HTR-8/SVneo (cell line): Measurements from ENCODE around the gene RAMP3.
A peak's percentile ranks its signal among the peaks of the same experiment; 100 is the strongest.
"Not testable (repeated sequence)": the region's sequence is repeated elsewhere in the genome, so short reads cannot be mapped to it uniquely, and the experiment has no call there.

ENCODE experiments used
- DNase-seq: peaks from one replicate; pipeline ENCODE4 v3.0.0; 2011; ENCODE audit warnings: low spot score, mixed read lengths; ENCODE audit not compliant: insufficient read length
- FAIRE-seq: peaks from 2 replicates; lab custom pipeline; 2011; peaks lifted over from hg19 to GRCh38; lab: Jason Lieb, UNC

RAMP3 gene, protein sequence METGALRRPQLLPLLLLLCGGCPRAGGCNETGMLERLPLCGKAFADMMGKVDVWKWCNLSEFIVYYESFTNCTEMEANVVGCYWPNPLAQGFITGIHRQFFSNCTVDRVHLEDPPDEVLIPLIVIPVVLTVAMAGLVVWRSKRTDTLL

DNA sequence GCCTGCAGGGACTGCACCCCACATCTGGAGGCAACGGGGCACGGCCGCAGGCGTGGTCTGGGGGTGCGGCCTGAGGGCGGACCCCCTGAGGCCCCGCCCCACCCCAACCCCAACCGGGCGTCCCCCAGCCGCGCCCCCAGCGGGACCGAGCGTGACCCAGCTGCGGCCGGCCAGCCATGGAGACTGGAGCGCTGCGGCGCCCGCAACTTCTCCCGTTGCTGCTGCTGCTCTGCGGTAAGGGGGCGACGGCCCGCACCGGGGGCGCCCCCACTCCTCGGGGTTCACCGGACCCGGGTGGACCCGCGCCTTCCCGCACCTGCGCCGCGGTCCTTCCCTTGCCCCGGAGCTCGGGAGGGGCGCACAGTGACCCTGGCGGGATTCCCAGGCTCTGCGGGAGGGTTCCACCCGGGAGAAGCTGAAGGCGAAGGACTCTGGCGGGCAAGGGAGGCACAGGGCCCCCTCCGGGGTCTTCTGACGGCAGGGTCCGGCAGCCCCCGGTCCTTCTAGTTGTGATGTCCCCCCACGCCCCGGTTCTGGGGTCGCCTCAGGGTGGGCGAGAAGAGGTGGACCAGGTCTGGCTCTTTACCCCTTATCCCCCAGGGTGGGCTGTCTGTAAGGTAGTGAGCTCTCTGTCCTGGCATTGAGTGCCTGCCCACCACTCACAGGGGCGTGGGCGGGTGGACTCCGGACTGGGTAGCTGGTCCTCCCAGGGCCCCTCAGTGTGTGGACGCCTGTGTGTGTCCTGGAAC lies at the start of gene RAMP3:
RAMP3 (plus strand) TSS at position 139 of the 749 bp plus-strand sequence; CDS start at position 177, 38 bp downstream.
- DNase-seq (no peak), FAIRE-seq (no peak)

DNA sequence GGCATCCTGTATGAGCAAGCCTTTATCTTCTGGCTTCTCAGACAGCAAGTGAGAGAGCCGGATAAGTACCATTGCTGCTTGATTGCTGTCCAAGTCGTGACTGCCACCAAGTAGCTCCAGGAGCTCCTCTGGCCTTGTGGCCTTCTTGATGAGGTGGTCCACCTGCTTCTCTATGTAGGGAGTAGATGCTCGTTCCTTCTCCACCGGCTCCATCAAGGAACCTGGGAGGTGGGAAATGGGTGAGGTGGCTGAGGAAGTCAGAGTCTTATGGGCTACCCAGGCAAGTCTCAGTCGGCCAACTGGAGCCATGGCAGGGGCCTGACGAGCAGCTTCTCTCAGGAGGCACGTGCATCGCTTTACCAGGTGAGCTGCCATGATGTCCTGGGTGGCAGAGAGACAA lies 48.7 kb upstream of the RAMP3 start:
- FAIRE-seq (no peak), DNase-seq (no peak)

DNA sequence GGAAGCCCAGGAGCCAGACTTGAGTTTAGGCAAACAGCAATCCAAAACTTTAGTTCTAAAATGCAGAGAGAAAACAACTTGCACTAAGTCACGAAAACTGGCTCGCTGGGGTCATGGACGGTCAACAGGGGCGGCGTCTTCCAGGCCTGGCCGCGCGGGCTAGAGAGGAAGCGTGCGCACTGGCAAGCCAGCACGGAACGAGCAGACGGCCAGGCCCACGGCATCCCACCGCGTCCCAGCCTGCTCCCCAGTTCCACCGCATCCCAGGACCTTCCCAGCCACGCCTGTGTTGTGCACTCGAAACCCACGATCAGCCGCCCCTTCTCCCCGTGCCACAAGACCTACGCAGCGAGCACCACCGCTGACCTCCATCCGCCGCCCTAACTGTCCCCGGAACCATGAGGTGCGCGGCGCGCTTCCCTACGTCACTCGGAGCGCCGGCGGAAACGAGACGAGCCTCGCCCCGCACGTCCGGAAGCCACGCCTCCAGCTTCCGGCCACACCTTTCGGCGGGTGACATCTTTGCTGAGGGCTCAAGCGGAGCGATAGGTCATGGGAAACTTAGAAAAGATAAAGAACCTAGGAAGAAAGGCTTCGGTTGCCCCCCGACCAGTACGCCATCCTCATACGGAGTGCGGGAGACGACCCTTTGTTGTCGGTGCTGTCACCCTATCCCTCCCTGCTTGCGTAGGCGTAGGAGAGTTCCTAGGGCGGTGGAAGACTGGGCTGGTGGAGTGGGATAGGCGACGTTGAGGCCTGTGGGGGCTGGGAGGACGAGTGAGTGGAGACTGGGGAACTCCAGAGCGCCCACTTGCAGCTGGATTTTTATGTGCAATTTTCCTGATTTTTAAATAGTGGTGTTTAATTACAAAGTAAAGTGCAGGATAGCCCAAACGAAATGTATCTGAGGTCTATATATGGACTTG lies 46.0 kb upstream of the RAMP3 start, which contains the start of gene TBRG4:
TBRG4 (minus strand) TSS at position 400 of the 926 bp plus-strand sequence. CDS start 2,460 bp downstream, outside the sequence.
- DNase-seq (peak; percentile 95), FAIRE-seq (peak; percentile 95)

DNA sequence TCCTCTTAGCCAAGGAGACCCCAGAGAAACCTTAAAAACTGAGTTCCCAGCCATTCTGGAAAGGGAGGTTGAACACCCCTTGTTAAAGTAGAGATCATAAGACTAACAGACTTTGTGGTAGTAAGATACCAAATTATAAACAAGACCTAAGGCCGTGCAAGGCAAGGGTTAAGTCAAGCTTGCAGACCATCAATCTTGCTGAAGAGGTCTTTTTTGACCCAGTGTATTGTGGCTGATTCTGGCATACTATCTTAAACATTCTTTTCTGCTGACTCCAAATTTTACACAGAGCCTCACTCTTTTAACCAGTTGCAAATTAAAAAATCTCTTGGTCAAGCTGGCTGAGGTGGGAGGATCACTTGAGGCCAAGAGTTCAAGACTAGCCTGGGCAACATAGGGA lies 44.9 kb upstream of the RAMP3 start:
- no peak for FAIRE-seq

DNA sequence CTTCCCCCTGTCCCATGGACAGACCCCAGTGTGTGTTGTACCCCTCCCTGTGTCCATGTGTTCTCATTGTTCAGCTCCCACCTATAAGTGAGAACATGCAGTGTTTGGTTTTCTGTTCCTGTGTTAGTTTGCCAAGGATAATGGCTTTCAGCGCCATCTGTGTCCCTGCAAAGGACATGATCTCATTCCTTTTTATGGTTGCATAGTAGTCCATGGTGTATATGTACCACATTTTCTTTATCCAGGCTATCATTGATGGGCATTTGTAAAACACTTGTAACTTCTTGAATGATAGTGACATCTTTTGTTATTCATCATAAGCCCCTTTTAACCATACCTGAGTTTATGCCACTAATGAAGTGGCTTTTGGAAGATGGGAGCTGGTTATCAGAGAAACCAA lies 43.3 kb upstream of the RAMP3 start:
- not testable (repeated sequence) for FAIRE-seq, DNase-seq

More for the DNA sequence above, 44.9 kb upstream of the RAMP3 start:
- DNase-seq: no peak

DNA sequence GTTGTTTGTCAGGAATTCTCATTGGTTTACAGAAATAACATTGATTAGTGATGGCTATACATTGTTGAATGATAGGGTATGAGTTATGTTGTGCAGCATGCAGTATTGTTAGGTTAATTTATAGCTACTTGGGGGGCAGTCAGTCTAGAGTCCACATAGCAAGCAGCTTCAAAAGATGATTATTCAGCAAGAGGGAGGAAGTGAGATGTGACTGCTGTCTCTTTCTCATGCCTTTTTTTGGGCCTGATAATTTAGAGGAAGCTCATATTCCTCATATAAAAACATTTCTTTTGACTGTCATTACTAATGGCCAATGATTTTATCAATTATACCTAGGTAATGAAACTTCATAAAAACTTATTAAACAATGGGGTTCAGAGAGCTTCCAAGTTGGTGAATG lies 42.7 kb upstream of the RAMP3 start:
- DNase-seq: no peak
- FAIRE-seq: no peak

DNA sequence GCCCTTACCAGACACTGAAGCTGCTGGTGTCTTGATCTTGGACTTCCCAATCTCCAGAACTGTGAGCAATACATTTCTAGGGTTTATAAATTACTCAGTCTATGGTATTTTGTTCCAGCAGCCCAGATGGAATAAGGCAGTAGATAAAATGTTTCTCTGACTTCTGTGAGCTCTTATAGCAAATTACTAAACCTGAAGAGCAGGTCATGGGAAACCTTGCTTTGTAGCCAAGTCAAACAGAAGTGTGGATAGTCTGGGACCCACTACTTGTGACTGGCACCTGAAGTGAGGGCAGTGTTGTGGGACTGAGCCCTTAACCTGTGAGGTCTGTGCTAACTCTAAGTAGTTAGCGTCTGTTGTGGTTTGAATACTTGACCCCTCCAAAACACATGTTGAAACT lies 41.5 kb upstream of the RAMP3 start:
- no peak for FAIRE-seq
- DNase-seq: no peak

DNA sequence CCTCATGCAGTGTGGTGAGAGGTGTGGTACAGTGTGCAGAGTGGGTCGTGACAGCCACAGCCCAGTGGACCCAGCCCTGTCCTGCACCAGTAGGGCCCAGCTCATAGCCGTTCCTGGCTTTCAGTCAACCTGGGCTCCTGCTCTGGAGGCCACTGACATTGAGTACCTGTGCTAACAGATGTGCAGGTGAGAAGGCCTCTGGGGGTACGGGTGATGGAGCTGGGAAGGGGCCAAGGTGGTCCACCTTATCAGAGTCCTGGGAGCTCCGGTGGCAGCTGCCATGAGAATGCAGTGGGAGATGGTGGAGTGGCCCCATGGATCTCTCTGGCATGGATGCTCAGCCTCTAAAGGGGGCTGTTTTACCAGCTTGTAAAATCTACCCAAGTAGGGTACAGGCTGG lies 40.0 kb upstream of the RAMP3 start:
- DNase-seq: no peak
- no peak for FAIRE-seq

DNA sequence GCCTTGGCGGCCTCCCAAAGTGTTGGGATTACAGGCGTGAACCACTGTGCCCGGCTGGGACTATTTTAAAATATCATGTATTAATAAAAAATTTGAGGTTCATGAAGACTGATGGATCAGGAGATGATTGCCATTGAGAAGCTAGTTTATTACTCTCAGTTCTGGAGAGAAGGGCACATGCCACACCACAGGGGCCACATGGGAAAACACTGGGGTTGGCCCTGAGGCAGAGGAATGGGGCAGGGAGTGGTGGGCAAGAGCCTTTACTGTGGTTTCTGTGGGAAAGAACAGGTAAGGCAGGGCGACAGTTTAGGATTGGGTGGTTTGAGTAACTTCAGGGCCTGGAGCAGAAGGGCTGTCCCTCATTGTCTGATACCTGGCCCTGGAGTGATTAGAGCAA lies 39.3 kb upstream of the RAMP3 start:
- no peak for FAIRE-seq

DNA sequence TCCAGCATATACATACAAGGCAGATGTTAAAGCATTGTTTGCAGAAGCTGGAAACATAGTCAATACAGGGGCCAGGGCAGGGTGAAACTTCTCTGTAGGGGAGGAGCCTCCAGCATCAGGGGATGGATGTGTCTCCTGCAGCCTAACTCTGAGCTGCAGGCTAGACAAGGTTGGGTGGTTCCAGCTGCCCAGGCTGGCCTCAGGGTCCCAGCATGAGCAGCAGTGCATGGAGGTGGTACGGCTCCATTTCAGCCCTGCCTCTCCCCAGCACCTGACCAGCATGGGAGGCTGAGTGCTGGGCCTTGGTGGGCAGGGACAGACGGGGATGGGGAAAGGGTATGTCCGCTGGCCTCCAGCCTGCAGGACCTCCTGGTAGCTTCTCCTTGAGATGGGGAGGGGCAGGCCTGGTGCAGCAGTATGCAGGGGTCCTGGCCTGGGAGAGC lies 38.7 kb upstream of the RAMP3 start:
- peak; percentile 4 for FAIRE-seq
- DNase-seq: no peak

More for the DNA sequence above, 39.3 kb upstream of the RAMP3 start:
- DNase-seq: no peak

DNA sequence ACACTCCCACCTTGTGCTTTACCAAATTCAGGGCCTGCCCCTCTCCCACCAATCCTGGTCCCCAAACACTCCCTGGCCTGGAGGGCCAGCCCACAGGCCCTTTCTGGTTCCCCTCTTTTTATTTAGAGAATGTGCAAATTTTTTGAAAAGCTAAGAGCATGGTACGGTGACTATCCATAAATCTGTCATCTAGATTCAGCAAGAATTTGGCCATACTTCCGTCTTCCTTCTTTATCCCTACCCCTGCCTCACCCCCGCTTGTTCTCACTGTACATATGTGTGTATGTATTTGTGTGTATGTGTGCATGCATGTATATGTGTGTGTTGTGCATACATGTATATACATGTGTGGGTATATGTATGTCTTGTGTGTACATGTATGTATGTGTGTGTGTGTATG lies 38.0 kb upstream of the RAMP3 start:
- FAIRE-seq (peak; percentile 86), DNase-seq (no peak)

DNA sequence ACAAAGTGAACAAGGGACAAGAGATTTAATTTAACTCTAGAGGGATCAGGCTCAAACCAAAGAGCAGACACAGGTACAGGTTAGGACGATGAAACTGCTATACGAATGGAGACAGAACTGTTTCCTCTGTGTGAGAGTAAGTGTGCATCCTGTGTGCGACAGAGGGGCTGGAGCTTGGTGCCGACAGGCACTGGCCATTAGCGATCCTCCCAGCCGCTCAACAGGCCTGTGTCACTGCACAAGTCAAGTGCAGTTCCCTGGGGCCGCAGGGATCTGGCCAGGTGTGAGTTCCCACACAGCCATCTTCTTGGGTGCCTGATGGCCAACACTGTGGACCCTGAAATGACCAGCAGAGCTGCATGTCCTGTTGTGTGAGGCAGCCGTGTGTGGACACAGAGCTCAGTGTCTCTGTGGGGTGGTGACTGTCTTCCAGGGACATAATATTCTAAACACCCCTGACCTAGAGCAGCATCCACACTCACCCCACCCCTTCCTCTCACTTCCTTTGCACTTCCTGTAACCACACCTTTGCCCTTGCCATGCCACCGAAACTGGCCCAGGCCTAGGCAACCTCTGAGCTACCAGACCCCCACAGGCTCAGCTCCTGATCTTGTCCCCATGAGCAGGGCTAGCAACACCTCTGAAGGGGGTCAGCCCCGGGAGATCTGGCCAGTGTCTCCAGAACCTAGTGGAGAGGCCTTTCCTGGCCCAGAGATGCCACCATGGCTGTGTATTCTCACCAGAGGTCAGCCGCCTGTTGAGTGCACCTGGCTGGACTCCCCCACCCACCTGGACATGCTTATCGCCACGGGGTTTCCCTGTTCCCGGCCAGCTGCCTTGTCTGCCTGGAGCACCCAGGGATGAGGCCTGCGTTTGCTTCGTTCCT lies 34.4 kb upstream of the RAMP3 start:
- peak; percentile 20 for FAIRE-seq

DNA sequence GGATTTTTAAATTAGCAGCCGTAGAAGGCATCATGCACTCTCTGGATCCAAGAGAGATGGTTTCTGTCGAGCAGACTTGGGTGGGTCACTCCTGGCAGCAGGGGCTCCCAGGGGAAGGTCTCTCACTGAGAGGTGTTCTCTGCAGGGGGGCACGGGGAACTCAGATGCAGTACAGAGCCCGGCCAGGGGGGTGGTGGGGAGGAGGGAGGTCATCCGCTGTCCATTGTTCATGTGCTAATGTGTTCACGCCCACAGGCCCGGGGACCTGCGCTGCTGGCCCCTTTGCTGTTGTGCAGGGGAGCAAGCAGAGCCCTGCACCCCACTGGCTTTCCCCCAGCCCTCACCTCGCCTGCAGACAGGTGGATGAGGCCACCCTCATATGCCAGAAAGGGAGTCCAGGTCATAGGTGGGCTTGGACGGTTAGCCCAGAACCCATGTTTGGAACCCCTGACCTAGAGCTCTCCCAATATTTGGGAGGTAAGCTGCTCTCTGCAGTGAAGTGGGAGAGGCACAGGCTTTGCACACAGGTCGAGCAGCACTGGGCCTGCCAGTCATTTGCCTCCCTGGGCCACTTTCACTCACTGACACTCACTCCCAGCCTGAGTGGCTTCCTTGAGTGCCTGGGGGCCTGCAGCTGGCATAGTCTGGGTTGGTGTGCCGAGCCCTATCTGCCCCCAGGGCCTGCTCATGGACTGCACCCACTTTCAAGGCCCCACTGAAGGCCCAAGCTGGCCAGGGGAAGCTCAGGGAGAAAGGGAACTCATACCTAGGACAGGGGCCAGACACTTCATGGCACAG lies 33.5 kb upstream of the RAMP3 start:
- FAIRE-seq (no peak), DNase-seq (no peak)

More for the DNA sequence above, 34.4 kb upstream of the RAMP3 start:
- DNase-seq: no peak

DNA sequence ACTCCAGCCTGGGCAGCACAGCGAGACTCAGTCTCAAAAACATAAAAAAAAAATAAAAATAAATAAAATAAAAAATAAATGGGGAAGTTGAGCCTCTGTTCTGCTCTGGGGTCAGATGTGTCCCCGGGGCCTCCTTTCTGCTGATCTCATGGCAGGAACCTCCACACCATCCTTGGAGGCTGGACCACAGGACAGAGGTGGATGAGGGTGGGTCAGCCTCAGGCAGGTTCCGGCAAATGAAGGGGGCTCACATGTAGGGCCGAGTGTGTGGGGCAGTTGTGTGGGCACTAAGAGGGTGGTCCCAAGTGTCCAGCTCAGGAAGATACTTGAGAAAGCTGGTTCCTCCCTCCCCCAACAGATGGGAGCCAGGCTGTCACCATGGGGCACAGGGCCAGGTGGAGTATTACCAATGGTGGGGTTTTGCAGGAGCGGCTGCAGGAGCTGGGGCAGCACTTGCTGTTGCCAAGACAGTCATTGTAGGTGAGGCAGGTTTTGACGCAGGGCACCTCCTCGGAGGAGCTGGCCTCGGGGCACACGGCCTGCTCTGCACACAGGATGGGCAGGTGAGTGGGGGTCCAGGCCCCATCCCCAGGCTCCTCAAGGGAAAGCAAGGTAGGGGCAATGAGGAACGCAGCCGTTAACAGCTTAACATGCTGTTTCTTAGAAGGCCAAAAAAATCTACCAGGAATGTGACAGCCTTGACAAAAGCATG lies 32.2 kb upstream of the RAMP3 start:
- no peak for DNase-seq
- no peak for FAIRE-seq

DNA sequence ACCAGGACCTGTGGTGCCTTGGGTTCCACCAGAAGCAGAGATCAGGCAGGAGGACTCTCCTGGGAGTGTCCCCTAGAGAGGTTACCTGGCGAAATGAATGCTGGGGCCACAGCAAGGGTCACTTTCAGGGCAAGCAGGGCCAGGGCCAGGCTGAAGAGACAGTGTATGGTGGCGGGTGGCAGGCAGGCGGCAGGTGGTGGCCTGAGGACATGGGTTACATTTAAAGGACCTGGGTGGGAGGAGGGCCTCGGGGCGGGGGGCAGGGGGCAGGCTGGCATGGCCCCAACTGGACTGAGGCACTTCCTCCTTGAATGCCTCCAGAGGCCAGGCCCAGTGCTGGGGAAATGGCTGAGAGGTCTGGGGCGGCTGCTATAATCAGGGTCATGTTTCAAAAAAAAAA lies 31.4 kb upstream of the RAMP3 start:
- DNase-seq (no peak), FAIRE-seq (no peak)

DNA sequence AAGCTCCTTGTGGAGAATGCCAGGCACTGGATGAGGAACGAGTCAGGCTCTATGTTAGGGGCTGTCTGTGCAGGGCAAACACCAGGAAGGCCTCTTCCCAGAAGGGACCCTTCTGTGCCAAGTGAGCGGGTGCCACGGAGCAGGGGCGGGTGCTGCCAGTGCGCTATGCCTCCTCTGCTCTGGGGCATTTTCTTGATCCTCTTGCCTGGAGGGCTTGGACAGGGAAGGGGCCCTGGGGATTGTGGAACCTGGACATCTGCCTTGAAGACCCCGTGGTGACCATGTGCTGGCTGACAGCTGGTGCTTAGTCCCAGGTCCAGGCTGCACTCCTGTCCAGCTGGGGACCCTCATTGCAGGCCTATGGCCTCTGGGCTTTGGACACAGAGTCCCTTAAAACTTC lies 30.7 kb upstream of the RAMP3 start:
- FAIRE-seq (no peak), DNase-seq (no peak)

DNA sequence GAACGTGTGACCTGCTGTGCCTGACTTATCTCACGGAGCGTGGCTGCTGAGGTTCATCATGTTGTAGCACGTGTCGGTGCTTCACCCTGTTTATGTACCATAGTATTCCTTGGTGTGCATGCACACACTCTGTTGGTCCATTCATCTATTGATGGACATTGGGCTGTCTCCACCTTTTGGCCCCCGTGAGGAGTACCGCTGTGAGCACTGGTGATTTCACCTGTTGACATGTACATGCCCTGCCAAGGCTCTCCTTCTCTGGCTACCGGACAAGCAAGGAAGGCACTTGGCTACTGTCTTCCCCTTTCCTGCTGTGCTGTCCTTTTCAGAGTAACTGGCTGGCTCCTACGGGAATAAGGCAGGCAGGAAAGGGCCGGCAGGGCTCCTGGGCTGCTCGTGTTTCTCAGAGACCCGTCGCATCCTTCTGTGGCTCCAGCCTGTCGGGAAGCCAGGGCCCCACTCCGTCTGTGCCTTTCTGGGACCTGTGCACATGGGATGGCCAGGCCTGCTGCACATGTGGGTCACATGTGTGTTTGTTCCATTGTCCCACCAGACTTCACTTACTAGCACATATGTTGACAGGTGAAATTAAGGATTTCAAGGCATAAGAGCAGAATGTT lies 28.3 kb upstream of the RAMP3 start:
- DNase-seq (no peak), FAIRE-seq (no peak)

DNA sequence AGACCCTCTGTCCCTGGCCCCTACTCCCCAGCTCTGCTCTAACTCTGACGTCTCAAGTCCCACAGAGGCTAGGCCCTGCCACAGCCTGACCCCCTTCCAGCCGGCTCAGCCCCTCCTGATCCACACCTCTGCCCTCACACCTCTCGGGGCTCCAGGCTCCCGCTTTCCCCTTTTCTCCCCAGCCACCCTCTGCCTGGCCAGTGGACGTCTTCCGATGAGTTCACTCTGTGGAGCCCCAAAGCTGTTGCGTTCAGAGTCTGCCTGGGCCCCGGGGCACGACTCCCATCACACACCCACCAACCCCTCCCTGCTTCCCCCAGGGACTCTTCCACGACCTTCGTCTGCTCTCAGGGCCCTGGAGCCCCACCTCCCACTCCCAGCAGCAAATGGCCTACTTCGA lies 27.7 kb upstream of the RAMP3 start:
- DNase-seq (no peak), FAIRE-seq (no peak)
